GM12878 (cell line): Measurements from ENCODE around the gene MRPL55. TPM values are rescaled to one million over a fixed set of nuclear protein-coding genes. Genes with fewer than 3 reads are reported as not detected.
A peak's percentile ranks its signal among the peaks of the same experiment; 100 is the strongest.

Experiments used
- BCL3 ChIP-seq: IDR thresholded peaks from 2 replicates; pipeline ENCODE4 v1.6.1; 2011; ENCODE audit warnings: borderline replicate concordance, low read depth, mild to moderate bottlenecking, moderate library complexity, low read length; ENCODE audit not compliant: insufficient read depth, poor library complexity, severe bottlenecking
- ELK1 ChIP-seq: IDR thresholded peaks from 2 replicates; pipeline ENCODE4 v1.6.1; 2012; ENCODE audit warnings: low read depth, low read length, improper control_type of control experiment
- KAT2A ChIP-seq: conservative IDR thresholded peaks from 2 replicates; pipeline ENCODE4 v1.6.1; 2011; ENCODE audit warnings: low read depth, low read length; ENCODE audit not compliant: control insufficient read depth
- NFYB ChIP-seq: IDR thresholded peaks from 2 replicates; pipeline ENCODE4 v1.6.1; 2011; ENCODE audit warnings: low read depth, mild to moderate bottlenecking, low read length, improper control_type of control experiment, moderate library complexity; ENCODE audit not compliant: insufficient read depth
- PAX5 ChIP-seq: IDR thresholded peaks from 2 replicates; pipeline ENCODE4 v1.6.1; 2011; ENCODE audit warnings: low read depth, low read length, borderline replicate concordance
- PML ChIP-seq: IDR thresholded peaks from 2 replicates; pipeline ENCODE4 v1.6.1; 2012; ENCODE audit warnings: low read length, inconsistent platforms
- POU2F2 ChIP-seq: IDR thresholded peaks from 3 replicates; pipeline ENCODE4 v1.6.1; 2011; ENCODE audit warnings: low read depth, mild to moderate bottlenecking, low read length, borderline replicate concordance
- RBBP5 ChIP-seq: fragments of 200-600 bp; sonication (generic); conservative IDR thresholded peaks from 2 replicates; pipeline ENCODE4 v1.6.1; 2016
- REST ChIP-seq: IDR thresholded peaks from 2 replicates; pipeline ENCODE4 v1.6.1; 2012; ENCODE audit warnings: mild to moderate bottlenecking, low read depth, low read length
- SKIL ChIP-seq: fragments of 450-650 bp; IDR thresholded peaks from 2 replicates; pipeline ENCODE4 v1.6.1; 2017; ENCODE audit warnings: mild to moderate bottlenecking, low read depth, inconsistent platforms; ENCODE audit not compliant: poor library complexity, severe bottlenecking
- SP1 ChIP-seq: IDR thresholded peaks from one replicate; pipeline ENCODE4 v1.6.1; 2011; ENCODE audit warnings: low read depth, low read length
- SPI1 ChIP-seq: IDR thresholded peaks from 2 replicates; pipeline ENCODE4 v1.6.1; 2011; ENCODE audit warnings: low read depth, mild to moderate bottlenecking, low read length, moderate library complexity, borderline replicate concordance; ENCODE audit not compliant: insufficient read depth
- TARDBP ChIP-seq: IDR thresholded peaks from 2 replicates; pipeline ENCODE4 v1.6.1; 2016; ENCODE audit warnings: borderline replicate concordance
- TCF7 ChIP-seq: IDR thresholded peaks from 2 replicates; pipeline ENCODE4 v1.6.1; 2014; ENCODE audit warnings: antibody characterized with exemption, borderline replicate concordance
- USF2 ChIP-seq: IDR thresholded peaks from 2 replicates; pipeline ENCODE4 v1.6.1; 2011; ENCODE audit warnings: low read depth, low read length, improper control_type of control experiment, borderline replicate concordance
- YY1 ChIP-seq: IDR thresholded peaks from 2 replicates; pipeline ENCODE4 v1.6.1; 2011; ENCODE audit warnings: low read depth, mild to moderate bottlenecking, low read length
- ZZZ3 ChIP-seq: IDR thresholded peaks from 2 replicates; pipeline ENCODE4 v1.6.1; 2011; ENCODE audit warnings: low read depth; ENCODE audit not compliant: control insufficient read depth, insufficient read length
- polyA plus RNA-seq, 11 experiments: library from polyadenylated mRNA; depleted of rRNA in 4 of 11; unstranded in 6 of 11; stranded (reverse) in 5 of 11; fragments of >200 nt; fragmentation: Nextera tagmentation in 4 of 11; fragmentation: Illumina TruSeq in 1 of 11; extraction: Ambion mirVana in 4 of 11; extraction: Trizol in 1 of 11; gene quantifications; 1 replicate in 1 of 11; 2 replicates in 10 of 11; pipeline versions ENCODE4 v1.2.1 to v1.2.3, GENCODE V29; 2011 to 2016; ENCODE audit warnings: inconsistent platforms in 2 of 11, missing spikeins in 2 of 11, low read depth in 1 of 11
- total RNA-seq, 4 experiments: library from RNA; depleted of rRNA in 3 of 4; stranded (reverse); fragments of >200 nt in 3 of 4; fragmentation: Illumina TruSeq in 1 of 4; extraction: Trizol in 1 of 4; gene quantifications; 2 replicates each; pipeline versions ENCODE4 v1.2.1 to v1.2.3, GENCODE V29; 2013 to 2021

The MRPL55 gene
- total and polyA plus RNA-seq, 10 of the 15 experiments (the other 5 are each of a cell fraction or from before 2014, with no cell fraction given), result 15.1 to 143 (median 55.8) TPM

- TF ChIP-seq YY1 (peak; percentile 98), SPI1 (no peak), ZZZ3 (no peak), SP1 (peak; percentile 74), USF2 (no peak), TARDBP (no peak), KAT2A (no peak), SKIL (no peak), REST (no peak), POU2F2 (peak; percentile 70; the same call in 2 of the 3 replicates), PAX5 (no peak; the same call in 1 of the 2 replicates), RBBP5 (no peak), BCL3 (no peak), ELK1 (no peak), TCF7 (no peak), NFYB (no peak), PML (no peak; the same call in 1 of the 2 replicates)
These were observed 26.7 kb downstream of the MRPL55 start, which contains the start of gene ARF1 (continued) for GRCh38 chr1:228082214-228082917.
